Stimulated activated naive CD8-positive, alpha-beta T cell treated with anti-CD3 and anti-CD28 coated beads, Interleukin-15, amount 100 ng/mL, for 72 hours (primary cell): ENCODE data around the gene SH3D19.
"Not testable (repeated sequence)": the region's sequence is repeated elsewhere in the genome, so short reads cannot be mapped to it uniquely, and the experiment has no call there.

ENCODE experiments used
- ATAC-seq: fragments of 150-1000 bp; cut with Tn5 transposase; 2 replicates; pipeline ENCODE4 v1.10.0; 2021; ENCODE audit warnings: mild to moderate bottlenecking, moderate library complexity
- DNase-seq, 2 donors: peaks; one replicate each; pipeline ENCODE4 v3.0.0; 2021 to 2022
- H3K27ac Mint-ChIP-seq, 2 donors: one replicate each; pipeline ENCODE4 v1.8.0; 2022; ENCODE audit warnings: mild to moderate bottlenecking in 2 of 2, mixed read lengths in 2 of 2, moderate library complexity in 2 of 2
- H3K27me3 Mint-ChIP-seq: one replicate; pipeline ENCODE4 v1.8.0; 2022; ENCODE audit warnings: mixed read lengths
- H3K4me1 Mint-ChIP-seq: one replicate; pipeline ENCODE4 v1.8.0; 2022; ENCODE audit warnings: mild to moderate bottlenecking, mixed read lengths
- H3K4me3 Mint-ChIP-seq, 2 donors: one replicate each; pipeline ENCODE4 v1.8.0; 2022; ENCODE audit warnings: mild to moderate bottlenecking in 2 of 2, mixed read lengths in 2 of 2, moderate library complexity in 1 of 2
- H3K9me3 Mint-ChIP-seq, 2 donors: one replicate each; pipeline ENCODE4 v1.8.0; 2022; ENCODE audit warnings: mixed read lengths in 2 of 2

Gene SH3D19

DNA sequence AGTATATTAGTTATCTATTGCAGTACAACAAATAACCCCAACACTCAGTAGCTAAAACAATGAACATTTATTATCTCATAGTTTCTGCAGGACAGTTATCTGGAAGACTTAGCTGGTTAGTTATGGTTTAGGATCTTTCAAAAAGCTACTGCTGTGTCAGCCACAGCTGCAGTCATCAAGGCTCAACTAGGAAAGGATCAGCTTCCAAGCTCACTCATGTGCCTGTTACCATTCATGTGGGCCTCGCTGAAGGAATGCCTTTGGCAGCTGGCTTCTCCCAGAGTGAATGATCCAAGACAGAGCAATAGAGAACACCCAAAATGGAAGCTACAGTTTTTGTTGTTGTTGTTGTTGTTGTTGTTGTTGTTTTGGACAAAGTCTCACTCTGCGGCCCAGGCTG lies 62.0 kb downstream of the SH3D19 start:
- H3K27ac Mint-ChIP-seq, result no peak overlapping the region
- no peaks in the 10 kb centered on the region for H3K9me3 Mint-ChIP-seq
- H3K4me1 Mint-ChIP-seq, result no peaks in the 10 kb centered on the region
- H3K27me3 Mint-ChIP-seq, result peaks cover 4% of the 10 kb centered on the region
- H3K4me3 Mint-ChIP-seq, result no peak overlapping the region
- DNase-seq (no peak), ATAC-seq (no peak)

DNA sequence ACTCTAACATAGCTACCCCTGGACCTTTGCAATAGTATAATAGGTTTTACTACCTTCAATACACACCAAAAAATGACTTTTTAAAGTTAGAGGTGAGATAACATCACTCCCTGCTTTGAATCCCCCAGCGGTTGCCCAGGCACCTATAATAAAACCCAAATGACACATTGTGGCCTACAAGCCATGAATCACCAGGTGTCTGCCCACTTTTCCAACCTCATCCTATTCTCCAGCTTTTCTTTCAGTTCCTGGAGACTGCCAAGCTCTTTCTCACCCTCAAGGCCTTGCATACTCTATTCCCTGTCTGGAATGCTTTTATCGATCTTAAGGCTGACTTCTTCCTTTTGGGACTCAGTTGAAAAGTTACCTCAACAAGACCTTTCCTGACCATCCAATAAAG lies 64.9 kb downstream of the SH3D19 start:
- DNase-seq (no peak), ATAC-seq (no peak)
- Mint-ChIP-seq H3K27ac (no peak overlapping the region), H3K27me3 (peaks cover 8% of the 10 kb centered on the region), H3K4me3 (no peak overlapping the region), H3K4me1 (no peaks in the 10 kb centered on the region), H3K9me3 (no peaks in the 10 kb centered on the region)

DNA sequence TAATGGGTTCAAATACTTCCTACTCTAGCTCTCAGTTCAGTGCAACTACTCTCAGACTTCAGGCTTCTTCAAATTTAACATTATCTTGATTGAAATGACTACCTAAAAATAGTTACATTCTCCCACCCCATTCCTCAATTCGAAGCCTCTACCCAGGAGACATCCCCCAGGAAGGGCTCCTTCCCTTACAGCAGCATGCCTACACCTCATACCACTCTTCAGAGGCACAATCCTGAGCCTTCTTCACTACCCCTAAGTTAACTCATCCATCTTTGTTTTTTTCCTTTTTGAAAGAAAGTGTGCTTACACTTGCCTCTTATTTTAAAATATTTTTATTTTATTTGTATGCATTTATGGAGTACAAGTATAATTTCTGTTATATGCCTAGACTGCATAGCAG lies 65.7 kb downstream of the SH3D19 start:
- no peaks in the 10 kb centered on the region for H3K9me3 Mint-ChIP-seq
- H3K27me3 Mint-ChIP-seq, result peaks cover 8% of the 10 kb centered on the region
- no peaks in the 10 kb centered on the region for H3K4me1 Mint-ChIP-seq
- H3K27ac Mint-ChIP-seq, result no peak overlapping the region
- DNase-seq (no peak), ATAC-seq (no peak)
- H3K4me3 Mint-ChIP-seq, result no peak overlapping the region

DNA sequence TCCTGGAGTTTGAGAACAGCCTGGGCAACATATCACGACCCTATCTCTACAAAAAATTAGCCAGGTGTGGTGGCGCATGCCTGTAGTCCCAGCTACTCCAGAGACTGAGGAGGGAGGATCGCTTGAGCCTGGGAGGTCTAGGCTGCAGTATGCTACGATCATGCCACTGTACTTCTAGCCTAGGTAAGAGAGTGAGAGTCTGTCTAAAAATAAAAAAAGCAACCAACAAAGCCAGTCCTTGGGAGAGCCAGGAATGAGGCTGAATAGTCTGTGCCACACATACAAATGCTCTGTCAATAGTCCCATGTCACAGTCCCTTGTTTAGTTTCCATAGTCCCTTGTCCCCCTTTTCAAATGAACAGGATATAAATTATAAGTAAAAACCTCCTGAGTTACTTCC lies 67.7 kb downstream of the SH3D19 start:
- no peak for DNase-seq
- ATAC-seq, result no peak
- Mint-ChIP-seq H3K4me1 (no peaks in the 10 kb centered on the region), H3K4me3 (no peak overlapping the region), H3K9me3 (no peaks in the 10 kb centered on the region), H3K27ac (no peak overlapping the region), H3K27me3 (peaks cover 8% of the 10 kb centered on the region)

DNA sequence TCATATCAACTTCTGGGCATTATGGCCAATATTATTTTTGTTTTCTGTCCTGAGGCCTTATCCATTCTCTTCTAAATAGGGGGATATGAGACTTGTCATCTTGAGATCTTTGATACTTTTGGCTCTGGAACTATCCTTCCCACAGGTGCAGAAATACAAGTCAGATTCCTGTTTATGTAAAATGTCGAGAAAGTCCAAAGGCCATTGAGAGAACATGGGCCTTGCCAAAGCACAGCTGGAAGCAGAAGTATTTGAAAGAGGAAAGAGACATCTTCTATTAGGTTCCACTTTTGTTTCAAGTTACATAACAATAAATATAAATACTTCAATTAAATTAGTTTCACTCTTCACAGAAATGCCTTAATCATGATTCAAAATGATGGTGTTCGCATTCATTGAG lies 69.3 kb downstream of the SH3D19 start:
- H3K9me3 Mint-ChIP-seq, result no peaks in the 10 kb centered on the region
- H3K4me1 Mint-ChIP-seq, result no peaks in the 10 kb centered on the region
- H3K27ac Mint-ChIP-seq, result no peak overlapping the region
- ATAC-seq, result no peak
- H3K4me3 Mint-ChIP-seq, result no peak overlapping the region
- no peak for DNase-seq
- peaks cover 8% of the 10 kb centered on the region for H3K27me3 Mint-ChIP-seq

DNA sequence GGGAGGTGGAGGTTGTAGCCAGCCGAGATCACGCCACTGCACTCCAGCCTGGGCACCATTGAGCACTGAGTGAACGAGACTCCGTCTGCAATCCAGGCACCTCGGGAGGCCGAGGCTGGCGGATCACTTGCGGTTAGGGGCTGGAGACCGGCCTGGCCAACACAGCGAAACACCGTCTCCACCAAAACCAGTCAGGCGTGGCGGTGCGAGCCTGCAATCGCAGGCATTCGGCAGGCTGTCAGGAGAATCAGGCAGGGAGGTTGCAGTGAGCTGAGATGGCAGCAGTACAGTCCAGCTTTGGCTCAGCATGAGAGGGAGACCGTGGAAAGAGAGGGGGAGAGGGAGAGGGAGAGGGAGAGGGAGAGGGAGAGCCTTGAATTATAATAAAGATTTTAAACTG lies 69.7 kb downstream of the SH3D19 start:
- not testable (repeated sequence) for H3K9me3 Mint-ChIP-seq, DNase-seq, H3K27me3 Mint-ChIP-seq, H3K4me1 Mint-ChIP-seq, H3K4me3 Mint-ChIP-seq, ATAC-seq, H3K27ac Mint-ChIP-seq

DNA sequence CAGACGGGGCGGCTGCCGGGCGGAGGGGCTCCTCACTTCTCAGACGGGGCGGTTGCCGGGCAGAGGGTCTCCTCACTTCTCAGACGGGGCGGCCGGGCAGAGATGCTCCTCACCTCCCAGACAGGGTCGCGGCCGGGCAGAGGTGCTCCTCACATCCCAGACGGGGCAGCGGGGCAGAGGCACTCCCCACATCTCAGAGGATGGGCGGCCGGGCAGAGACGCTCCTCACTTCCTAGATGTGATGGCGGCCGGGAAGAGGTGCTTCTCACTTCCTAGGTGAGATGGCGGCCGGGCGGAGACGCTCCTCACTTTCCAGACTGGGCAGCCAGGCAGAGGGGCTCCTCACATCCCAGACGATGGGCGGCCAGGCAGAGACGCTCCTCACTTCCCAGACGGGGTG lies 70.2 kb downstream of the SH3D19 start:
- not testable (repeated sequence) for H3K9me3 Mint-ChIP-seq, ATAC-seq, H3K4me3 Mint-ChIP-seq, H3K27me3 Mint-ChIP-seq, DNase-seq, H3K27ac Mint-ChIP-seq, H3K4me1 Mint-ChIP-seq

DNA sequence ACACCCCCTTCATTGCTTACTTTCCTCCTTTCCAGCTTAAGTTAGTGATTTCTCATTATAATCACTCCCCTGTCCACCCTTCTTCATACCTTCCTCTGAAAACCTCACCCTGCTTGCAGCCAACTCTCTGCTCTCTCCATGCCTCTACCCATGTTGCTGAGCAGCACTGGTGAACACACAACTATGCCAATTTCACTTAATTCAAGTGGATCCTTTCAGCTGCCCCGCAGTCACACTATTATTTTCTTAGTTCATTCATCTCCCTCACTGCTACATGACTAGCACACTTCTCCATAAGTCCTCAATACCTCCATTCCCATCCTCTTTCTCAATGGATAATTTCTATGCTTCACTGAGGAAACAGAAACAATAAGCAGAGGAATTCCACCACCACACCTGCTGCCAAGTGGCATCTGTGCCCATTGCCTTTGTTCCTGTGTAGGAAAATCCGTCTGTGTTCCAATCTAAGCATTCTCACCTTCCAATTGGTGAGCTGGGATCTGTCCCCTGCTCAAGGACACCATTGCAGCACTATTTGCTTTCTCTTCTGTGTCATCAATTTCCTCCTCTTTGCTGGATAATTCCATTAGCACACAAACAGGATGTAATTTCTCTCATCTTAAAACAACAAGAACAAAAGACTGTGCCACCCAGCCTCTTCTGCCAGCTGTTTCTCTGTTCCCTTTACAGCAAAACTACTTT lies 73.7 kb downstream of the SH3D19 start:
- H3K4me1 Mint-ChIP-seq, result no peaks in the 10 kb centered on the region
- no peak for ATAC-seq
- H3K4me3 Mint-ChIP-seq, result no peak overlapping the region
- H3K27me3 Mint-ChIP-seq, result no peaks in the 10 kb centered on the region
- no peaks in the 10 kb centered on the region for H3K9me3 Mint-ChIP-seq
- DNase-seq, result no peak
- H3K27ac Mint-ChIP-seq, result no peak overlapping the region

DNA sequence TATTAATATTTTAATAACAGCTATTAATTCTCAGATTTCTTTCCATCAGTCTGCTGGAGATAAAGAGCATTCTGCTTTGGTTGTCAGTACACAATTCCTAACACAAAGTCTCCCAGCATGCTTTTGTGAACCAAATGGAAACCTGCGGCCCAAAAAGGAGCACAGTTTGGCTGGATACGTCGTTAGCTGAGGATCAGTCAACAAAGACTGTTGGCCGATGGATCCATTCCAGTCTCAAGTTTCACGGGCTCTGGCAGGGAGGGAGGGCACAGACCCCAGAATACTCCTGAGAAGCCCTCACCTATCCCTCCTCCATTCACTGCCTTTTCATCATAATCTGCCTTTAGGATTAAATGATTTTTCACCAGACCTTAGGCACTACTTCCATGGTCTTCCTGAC lies 74.7 kb downstream of the SH3D19 start:
- Mint-ChIP-seq H3K4me1 (no peaks in the 10 kb centered on the region), H3K27ac (no peak overlapping the region), H3K4me3 (no peak overlapping the region), H3K27me3 (no peaks in the 10 kb centered on the region), H3K9me3 (no peaks in the 10 kb centered on the region)
- ATAC-seq (no peak), DNase-seq (no peak)

DNA sequence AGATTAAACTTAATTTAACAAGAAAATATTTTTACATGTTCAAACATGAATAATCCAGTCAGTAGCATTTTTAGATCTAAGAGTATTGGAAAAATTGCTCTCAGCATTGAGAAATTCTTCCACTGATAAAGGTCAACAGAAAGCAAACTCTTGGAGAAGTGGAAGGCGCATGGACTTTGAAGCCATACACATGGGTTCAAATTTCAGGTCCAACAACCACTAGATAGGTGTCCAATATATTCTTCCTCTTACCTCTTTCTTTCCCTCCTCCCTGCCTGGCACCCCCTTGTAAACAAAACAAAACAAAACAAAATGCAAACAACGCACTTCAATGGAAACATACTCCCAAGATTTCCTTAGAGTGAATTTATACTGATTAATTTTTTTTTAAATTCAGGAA lies 76.9 kb downstream of the SH3D19 start:
- Mint-ChIP-seq H3K4me3 (no peak overlapping the region), H3K4me1 (no peaks in the 10 kb centered on the region), H3K9me3 (no peaks in the 10 kb centered on the region), H3K27ac (no peak overlapping the region), H3K27me3 (no peaks in the 10 kb centered on the region)
- DNase-seq (no peak), ATAC-seq (no peak)

DNA sequence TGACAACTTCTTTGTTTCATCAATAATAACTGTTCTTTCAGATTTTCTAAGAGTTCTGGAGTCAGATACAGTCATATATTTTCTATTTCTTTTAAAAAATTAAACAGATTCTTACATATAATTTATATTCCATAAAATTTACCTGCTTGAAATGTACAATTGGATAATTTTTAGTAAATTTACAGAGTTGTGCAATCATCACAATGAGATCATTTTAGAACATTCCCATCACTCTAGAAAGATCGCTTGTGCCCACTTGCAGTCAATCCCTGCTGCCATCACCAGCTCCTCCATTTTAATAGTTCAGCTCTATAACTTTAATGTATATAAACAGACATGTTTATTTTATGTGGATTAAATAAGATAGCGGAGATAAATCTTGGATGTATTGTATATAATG lies 78.0 kb downstream of the SH3D19 start:
- DNase-seq (no peak), ATAC-seq (no peak)
- no peak overlapping the region for H3K27ac Mint-ChIP-seq
- H3K4me1 Mint-ChIP-seq, result no peaks in the 10 kb centered on the region
- H3K4me3 Mint-ChIP-seq, result no peak overlapping the region
- H3K27me3 Mint-ChIP-seq, result no peaks in the 10 kb centered on the region
- no peaks in the 10 kb centered on the region for H3K9me3 Mint-ChIP-seq

DNA sequence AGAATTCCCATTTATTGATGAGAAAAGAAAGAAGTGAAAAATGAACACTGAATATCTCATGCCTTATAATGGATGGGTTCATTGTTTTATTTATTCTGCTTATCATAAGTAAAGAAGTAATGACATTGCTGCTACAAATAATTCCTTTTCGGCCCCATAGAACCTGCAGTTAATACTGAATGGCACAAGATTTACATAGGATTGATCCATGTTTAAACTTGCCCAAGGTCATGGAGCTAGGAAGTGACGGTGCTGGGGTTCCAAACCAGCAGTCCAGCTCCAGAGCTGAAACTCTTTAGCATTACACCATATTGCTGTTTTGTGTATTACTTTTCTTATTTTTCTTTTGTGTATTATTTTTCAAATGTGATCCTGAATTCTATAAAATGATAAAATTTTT lies 78.7 kb downstream of the SH3D19 start:
- DNase-seq, result no peak
- Mint-ChIP-seq H3K4me1 (no peaks in the 10 kb centered on the region), H3K27ac (no peak overlapping the region), H3K9me3 (no peaks in the 10 kb centered on the region), H3K4me3 (no peak overlapping the region), H3K27me3 (no peaks in the 10 kb centered on the region)
- ATAC-seq, result no peak

DNA sequence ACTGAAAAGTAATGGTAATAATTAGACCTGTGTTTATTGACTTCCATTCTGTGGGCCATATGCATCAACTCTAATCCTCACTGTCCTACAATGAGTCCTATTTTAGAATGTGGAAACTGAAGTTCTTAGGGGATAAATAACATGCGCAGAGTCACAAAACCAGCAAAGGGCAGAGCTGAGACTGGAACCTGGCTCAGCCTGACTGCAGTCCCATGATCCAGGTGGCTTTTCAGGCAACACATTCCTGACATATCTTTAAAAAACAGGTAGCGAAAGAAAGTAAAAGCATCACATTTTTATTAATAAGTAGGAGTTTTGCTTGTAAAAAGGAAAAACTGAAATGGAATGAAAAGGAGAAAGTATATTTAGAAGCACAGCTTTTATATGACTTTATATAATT lies 83.1 kb downstream of the SH3D19 start:
- ATAC-seq, result no peak
- Mint-ChIP-seq H3K4me3 (no peak overlapping the region), H3K27ac (no peak overlapping the region), H3K4me1 (no peaks in the 10 kb centered on the region), H3K27me3 (peaks cover 10% of the 10 kb centered on the region), H3K9me3 (no peaks in the 10 kb centered on the region)
- no peak for DNase-seq

DNA sequence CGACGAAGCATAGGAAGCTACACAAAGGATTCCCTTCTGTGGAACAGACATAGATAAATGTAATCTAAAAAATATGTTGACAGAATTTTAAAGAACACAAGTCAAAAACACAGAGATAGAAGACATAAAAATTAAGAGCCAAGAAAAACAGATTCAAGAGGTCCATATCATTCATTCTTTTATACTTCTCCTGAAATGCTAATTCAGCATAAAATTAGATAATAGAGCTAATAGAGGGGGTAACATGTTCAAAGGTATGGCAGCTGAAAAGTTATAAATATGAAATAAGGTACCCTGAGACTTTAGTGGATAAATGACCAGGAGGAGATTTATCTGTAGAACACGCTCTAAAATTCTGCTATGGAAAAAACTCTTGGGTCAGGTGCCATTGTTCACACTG lies 85.8 kb downstream of the SH3D19 start:
- peaks cover 10% of the 10 kb centered on the region for H3K27me3 Mint-ChIP-seq
- no peak overlapping the region for H3K27ac Mint-ChIP-seq
- no peaks in the 10 kb centered on the region for H3K4me1 Mint-ChIP-seq
- DNase-seq (no peak), ATAC-seq (no peak)
- no peaks in the 10 kb centered on the region for H3K9me3 Mint-ChIP-seq
- no peak overlapping the region for H3K4me3 Mint-ChIP-seq

DNA sequence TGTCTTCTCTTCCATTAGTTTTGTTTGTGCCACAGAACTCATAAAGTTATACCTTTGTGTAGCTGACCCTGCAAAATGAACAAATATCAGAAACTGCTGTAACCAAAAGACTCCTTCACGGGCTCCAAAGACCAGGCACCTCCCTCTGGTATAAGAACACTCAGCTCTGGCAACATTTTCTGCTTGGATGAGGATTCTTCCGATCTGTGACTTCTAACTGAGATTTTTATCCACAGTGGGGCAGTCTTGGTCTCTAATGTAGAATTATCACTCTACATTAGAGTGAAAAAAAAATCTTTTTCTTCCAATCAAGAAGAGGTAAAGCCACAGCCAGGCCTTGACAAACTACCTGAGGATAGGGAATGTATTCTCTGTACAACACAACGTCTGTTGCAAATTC lies 86.9 kb downstream of the SH3D19 start:
- no peak for ATAC-seq
- H3K27ac Mint-ChIP-seq, result no peak overlapping the region
- DNase-seq, result no peak
- H3K9me3 Mint-ChIP-seq, result no peaks in the 10 kb centered on the region
- H3K27me3 Mint-ChIP-seq, result peaks cover 10% of the 10 kb centered on the region
- no peak overlapping the region for H3K4me3 Mint-ChIP-seq
- H3K4me1 Mint-ChIP-seq, result no peaks in the 10 kb centered on the region

DNA sequence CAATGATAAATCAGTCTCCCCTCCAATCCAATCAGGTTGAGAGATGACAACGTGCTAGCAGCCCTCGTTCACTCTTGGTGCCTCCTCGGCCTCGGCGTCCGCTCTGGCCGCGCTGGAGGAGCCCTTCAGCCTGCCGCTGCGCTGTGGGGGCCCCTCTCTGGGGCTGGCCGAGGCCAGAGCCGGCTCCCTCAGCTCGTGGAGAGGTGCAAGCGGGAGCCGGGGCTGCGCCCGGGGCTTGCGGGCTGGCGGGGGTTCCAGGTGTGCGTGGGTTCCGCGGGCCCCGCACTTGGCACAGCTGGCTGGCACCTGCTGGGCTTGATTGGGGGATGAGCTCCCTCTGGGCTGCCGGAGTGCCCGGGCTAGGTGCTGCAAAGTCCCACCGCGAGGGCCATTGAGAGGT lies 89.4 kb downstream of the SH3D19 start:
- Mint-ChIP-seq H3K9me3 (no peaks in the 10 kb centered on the region), H3K4me1 (no peaks in the 10 kb centered on the region), H3K27me3 (peaks cover 10% of the 10 kb centered on the region), H3K27ac (no peak overlapping the region), H3K4me3 (no peak overlapping the region)
- ATAC-seq, result no peak
- no peak for DNase-seq

DNA sequence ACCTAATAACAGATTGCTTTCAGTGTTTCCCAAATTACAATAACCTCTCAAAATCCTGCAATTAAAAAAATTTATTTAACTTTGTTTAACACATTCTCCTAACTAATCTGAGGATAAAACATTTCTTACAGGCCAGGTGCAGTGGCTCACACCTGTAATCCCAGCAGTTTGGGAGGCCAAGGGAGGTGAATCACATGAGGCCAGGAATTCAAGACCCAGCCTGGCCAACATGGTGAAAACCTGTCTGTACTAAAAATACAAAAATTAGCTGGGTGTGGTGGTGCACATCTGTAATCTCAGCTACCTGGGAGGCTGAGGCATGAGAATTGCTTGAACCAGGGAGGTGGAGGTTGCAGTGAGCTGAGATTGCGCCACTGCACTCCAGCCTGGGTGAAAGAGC lies 90.0 kb downstream of the SH3D19 start:
- not testable (repeated sequence) for H3K27me3 Mint-ChIP-seq, H3K9me3 Mint-ChIP-seq, H3K4me1 Mint-ChIP-seq, H3K27ac Mint-ChIP-seq, H3K4me3 Mint-ChIP-seq, ATAC-seq, DNase-seq
